H1 (cell line): Measurements from ENCODE around the gene ELMO1. TPM values are rescaled to one million over a fixed set of nuclear protein-coding genes. Genes with fewer than 3 reads are reported as not detected.

Source experiments
- SIN3A ChIP-seq, 2 experiments: IDR thresholded peaks in 1 of 2; conservative IDR thresholded peaks in 1 of 2; 2 replicates each; pipeline ENCODE4 v1.6.1; 2011 to 2012; ENCODE audit warnings: low read length in 2 of 2, improper control_type of control experiment in 1 of 2, low read depth in 1 of 2, mild to moderate bottlenecking in 1 of 2
- polyA plus RNA-seq, 7 experiments: library from polyadenylated mRNA; depleted of rRNA in 3 of 7; stranded (reverse) in 5 of 7; unstranded in 2 of 7; fragments of >200 nt in 5 of 7; fragments of 200-250 nt in 2 of 7; gene quantifications; 1 replicate in 5 of 7; 2 replicates in 1 of 7; 4 replicates in 1 of 7; pipeline versions ENCODE4 v1.2.1 to v1.2.3, GENCODE V29; 2011 to 2013; ENCODE audit warnings: missing spikeins in 2 of 7, mixed read lengths in 2 of 7
- total RNA-seq: library from RNA; stranded (reverse); fragmentation: NEBNext Ultra II Directional; extraction: Animal tissue kit (Norgen Biotek cat#: 25700); gene quantifications from 2 replicates; pipeline ENCODE4 v1.2.1, GENCODE V29; 2021

Gene ELMO1
- total and polyA plus RNA-seq, 2 of the 8 experiments (the other 6 are each of a cell fraction or from before 2014, with no cell fraction given): 18.4 to 21.0 TPM

- TF ChIP-seq SIN3A (conservative IDR thresholded peaks at IDR 0.05 in 1 of 2, IDR thresholded peaks at IDR 0.05 in 1 of 2; ENCODE audit: low read depth in 1 of 2, low read length in 2 of 2): no peak
Observed at GRCh38 chr7:36960105-36960504, 488.6 kb downstream of the ELMO1 start (continued).
